SK-N-SH treated with all-trans-retinoic acid at 6 μM for 48 hours (cell line): ENCODE measurements around the gene METAP1D.

ENCODE experiments used
- ATAC-seq: fragments of 200-7000 bp; cut with Tn5 transposase; 3 replicates; pipeline ENCODE4 v1.9.1; 2020; ENCODE audit warnings: mild to moderate bottlenecking, moderate library complexity
- BACH2 ChIP-seq: fragments of 250-450 bp; sonication (Bioruptor Pico); IDR thresholded peaks from 2 replicates; pipeline ENCODE4 v1.9.0; 2021; ENCODE audit warnings: mild to moderate bottlenecking, borderline replicate concordance
- CSDC2 ChIP-seq: fragments of 250-450 bp; sonication (Bioruptor Pico); IDR thresholded peaks from 2 replicates; pipeline ENCODE4 v1.5.0; 2020; ENCODE audit warnings: mild to moderate bottlenecking, moderate library complexity
- ESRRG ChIP-seq: fragments of 250-450 bp; sonication (Bioruptor Pico); IDR thresholded peaks from 2 replicates; pipeline ENCODE4 v1.6.1; 2021; ENCODE audit warnings: mild to moderate bottlenecking
- GLIS3 ChIP-seq: fragments of 250-450 bp; sonication (Bioruptor Pico); IDR thresholded peaks from 2 replicates; pipeline ENCODE4 v1.5.0; 2020; ENCODE audit warnings: mild to moderate bottlenecking, moderate library complexity
- ISL1 ChIP-seq: fragments of 250-450 bp; sonication (Bioruptor Pico); IDR thresholded peaks from 2 replicates; pipeline ENCODE4 v2.1.2; 2022; ENCODE audit warnings: mild to moderate bottlenecking, moderate library complexity
- OSR1 ChIP-seq: fragments of 250-450 bp; sonication (Bioruptor Pico); IDR thresholded peaks from 2 replicates; pipeline ENCODE4 v1.8.0; 2022; ENCODE audit warnings: moderate library complexity, mild to moderate bottlenecking, inconsistent platforms
- PATZ1 ChIP-seq: fragments of 250-450 bp; sonication (Bioruptor Pico); IDR thresholded peaks from 2 replicates; pipeline ENCODE4 v1.8.0; 2020; ENCODE audit warnings: mild to moderate bottlenecking, moderate library complexity, borderline replicate concordance
- PPARA ChIP-seq: fragments of 250-450 bp; sonication (Bioruptor Pico); IDR thresholded peaks from 2 replicates; pipeline ENCODE4 v1.5.0; 2020; ENCODE audit warnings: mild to moderate bottlenecking, borderline replicate concordance
- RARB ChIP-seq: fragments of 250-450 bp; sonication (Bioruptor Pico); IDR thresholded peaks from 2 replicates; pipeline ENCODE4 v1.8.0; 2021; ENCODE audit warnings: mild to moderate bottlenecking, moderate library complexity
- SNAI2 ChIP-seq: fragments of 250-450 bp; sonication (Bioruptor Pico); IDR thresholded peaks from 2 replicates; pipeline ENCODE4 v1.5.0; 2020; ENCODE audit warnings: mild to moderate bottlenecking, moderate library complexity
- TCF4 ChIP-seq: fragments of 250-450 bp; sonication (Bioruptor Pico); IDR thresholded peaks from 2 replicates; pipeline ENCODE4 v1.8.0; 2021; ENCODE audit warnings: mild to moderate bottlenecking, moderate library complexity, borderline replicate concordance
- TOX ChIP-seq: fragments of 250-450 bp; sonication (Bioruptor Pico); IDR thresholded peaks from 2 replicates; pipeline ENCODE4 v1.8.0; 2021; ENCODE audit warnings: mild to moderate bottlenecking, moderate library complexity, borderline replicate concordance
- TSHZ2 ChIP-seq: fragments of 250-450 bp; sonication (Bioruptor Pico); IDR thresholded peaks from 2 replicates; pipeline ENCODE4 v1.5.0; 2020; ENCODE audit warnings: mild to moderate bottlenecking, moderate library complexity
- ZC3H10 ChIP-seq: fragments of 250-450 bp; sonication (Bioruptor Pico); IDR thresholded peaks from 2 replicates; pipeline ENCODE4 v1.5.1; 2021; ENCODE audit warnings: mild to moderate bottlenecking, moderate library complexity
- ZFP3 ChIP-seq: fragments of 250-450 bp; sonication (Bioruptor Pico); IDR thresholded peaks from 2 replicates; pipeline ENCODE4 v1.5.0; 2020; ENCODE audit warnings: mild to moderate bottlenecking, moderate library complexity
- ZNF565 ChIP-seq: fragments of 450-650 bp; formaldehyde crosslinking; conservative IDR thresholded peaks from 2 replicates; pipeline ENCODE4 v1.5.0; 2020; ENCODE audit warnings: low read depth, mild to moderate bottlenecking, moderate library complexity
- ZNF70 ChIP-seq: fragments of 450-650 bp; formaldehyde crosslinking; IDR thresholded peaks from 2 replicates; pipeline ENCODE4 v1.5.0; 2020; ENCODE audit warnings: mild to moderate bottlenecking, moderate library complexity
- ZNF8 ChIP-seq: fragments of 450-650 bp; formaldehyde crosslinking; IDR thresholded peaks from 2 replicates; pipeline ENCODE4 v1.5.0; 2020; ENCODE audit warnings: mild to moderate bottlenecking, moderate library complexity
- TF ChIP-seq, protein P1 (sequence below): fragments of 250-450 bp; sonication (Bioruptor Pico); IDR thresholded peaks from 2 replicates; pipeline ENCODE4 v1.5.1; 2020; ENCODE audit warnings: low read depth, mild to moderate bottlenecking, moderate library complexity
- TF ChIP-seq, protein P2 (sequence below): fragments of 250-450 bp; sonication (Bioruptor Pico); IDR thresholded peaks from 2 replicates; pipeline ENCODE4 v1.5.1; 2021; ENCODE audit warnings: mild to moderate bottlenecking, moderate library complexity
- TF ChIP-seq, protein P3 (sequence below): fragments of 250-450 bp; sonication (Bioruptor Pico); IDR thresholded peaks from 2 replicates; pipeline ENCODE4 v1.8.0; 2021; ENCODE audit warnings: low read depth, mild to moderate bottlenecking, moderate library complexity, borderline replicate concordance

METAP1D gene

DNA sequence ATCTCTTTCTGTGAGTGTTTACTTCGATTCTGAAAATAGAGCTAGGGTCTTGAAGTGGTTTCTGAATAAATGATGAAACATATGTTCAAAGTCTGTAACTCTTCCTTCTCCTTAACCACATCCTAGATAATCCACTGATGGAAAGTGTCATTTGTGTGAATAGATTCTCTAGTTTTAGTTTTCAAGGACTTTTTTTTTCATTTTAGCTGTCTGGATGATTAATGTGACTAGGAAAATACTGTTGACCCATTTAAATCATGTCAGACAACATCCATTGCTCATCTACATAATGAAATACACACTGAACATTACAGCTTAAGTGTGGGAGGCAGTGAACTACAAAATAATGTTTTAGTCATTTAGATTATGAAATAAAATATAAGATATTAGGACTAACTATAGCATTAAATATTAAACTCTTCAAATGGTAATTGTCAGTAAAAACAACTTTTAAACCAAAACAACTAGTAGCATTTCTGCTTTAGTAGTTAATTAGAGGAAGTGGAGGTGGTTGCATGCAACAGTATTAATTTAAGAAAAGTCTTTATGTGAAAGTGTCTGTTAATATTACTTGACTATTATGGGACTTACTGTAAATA is 46.4 kb downstream of the METAP1D start:
- ATAC-seq = no peak
- TF ChIP-seq, protein P1, sequence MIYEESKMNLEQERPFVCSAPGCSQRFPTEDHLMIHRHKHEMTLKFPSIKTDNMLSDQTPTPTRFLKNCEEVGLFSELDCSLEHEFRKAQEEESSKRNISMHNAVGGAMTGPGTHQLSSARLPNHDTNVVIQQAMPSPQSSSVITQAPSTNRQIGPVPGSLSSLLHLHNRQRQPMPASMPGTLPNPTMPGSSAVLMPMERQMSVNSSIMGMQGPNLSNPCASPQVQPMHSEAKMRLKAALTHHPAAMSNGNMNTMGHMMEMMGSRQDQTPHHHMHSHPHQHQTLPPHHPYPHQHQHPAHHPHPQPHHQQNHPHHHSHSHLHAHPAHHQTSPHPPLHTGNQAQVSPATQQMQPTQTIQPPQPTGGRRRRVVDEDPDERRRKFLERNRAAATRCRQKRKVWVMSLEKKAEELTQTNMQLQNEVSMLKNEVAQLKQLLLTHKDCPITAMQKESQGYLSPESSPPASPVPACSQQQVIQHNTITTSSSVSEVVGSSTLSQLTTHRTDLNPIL (CRISPR knock-in tag) = no peak
- TF ChIP-seq TCF4 (CRISPR knock-in tag) (no peak), ZNF565 (CRISPR knock-in tag) (no peak), TOX (no peak)

DNA sequence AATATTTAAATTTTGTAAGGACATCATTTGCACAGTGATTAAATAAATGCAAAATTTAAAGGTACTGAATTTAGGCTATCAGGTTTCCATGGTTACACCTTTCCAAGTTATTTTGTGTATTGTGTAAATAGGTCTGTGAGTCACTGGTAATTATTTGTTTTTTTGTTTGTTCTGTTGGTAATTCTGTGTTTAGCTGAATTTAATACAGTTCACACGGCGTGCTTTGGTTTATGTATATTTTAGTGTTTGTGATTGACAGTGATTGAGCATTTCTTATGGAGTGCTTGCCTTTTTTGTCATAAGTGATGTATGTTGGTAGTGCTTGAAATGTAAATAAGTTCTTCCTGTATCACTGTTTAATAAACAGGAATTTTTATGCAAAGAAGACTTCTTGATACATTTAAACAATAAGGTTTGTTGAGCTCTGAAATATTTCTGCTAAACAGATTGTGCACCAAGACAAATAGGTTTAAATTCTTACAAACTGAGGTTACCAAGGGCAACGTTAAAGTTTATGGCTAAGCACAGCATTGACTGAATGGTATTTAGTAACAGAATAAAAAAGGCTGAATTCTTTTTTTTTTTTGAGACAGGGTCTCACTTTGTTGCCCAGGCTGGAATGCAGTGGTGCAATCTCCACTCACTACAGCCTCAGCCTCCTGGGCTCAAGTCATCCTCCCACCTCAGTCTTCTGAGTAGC is 47.3 kb downstream of the METAP1D start:
- TF ChIP-seq PATZ1 (CRISPR knock-in tag) (no peak), TSHZ2 (CRISPR knock-in tag) (no peak), GLIS3 (CRISPR knock-in tag) (no peak), ZNF70 (CRISPR knock-in tag) (no peak), CSDC2 (CRISPR knock-in tag) (no peak), OSR1 (CRISPR knock-in tag) (no peak), ESRRG (CRISPR knock-in tag) (no peak), RARB (CRISPR knock-in tag) (no peak), ZNF8 (CRISPR knock-in tag) (no peak), PPARA (CRISPR knock-in tag) (no peak), SNAI2 (CRISPR knock-in tag) (no peak), BACH2 (no peak), ZNF565 (CRISPR knock-in tag) (no peak), TOX (no peak), ZFP3 (CRISPR knock-in tag) (no peak), ZC3H10 (CRISPR knock-in tag) (no peak), ISL1 (CRISPR knock-in tag) (no peak)
- TF ChIP-seq, protein P1 (CRISPR knock-in tag) = no peak
- TF ChIP-seq, protein P2, sequence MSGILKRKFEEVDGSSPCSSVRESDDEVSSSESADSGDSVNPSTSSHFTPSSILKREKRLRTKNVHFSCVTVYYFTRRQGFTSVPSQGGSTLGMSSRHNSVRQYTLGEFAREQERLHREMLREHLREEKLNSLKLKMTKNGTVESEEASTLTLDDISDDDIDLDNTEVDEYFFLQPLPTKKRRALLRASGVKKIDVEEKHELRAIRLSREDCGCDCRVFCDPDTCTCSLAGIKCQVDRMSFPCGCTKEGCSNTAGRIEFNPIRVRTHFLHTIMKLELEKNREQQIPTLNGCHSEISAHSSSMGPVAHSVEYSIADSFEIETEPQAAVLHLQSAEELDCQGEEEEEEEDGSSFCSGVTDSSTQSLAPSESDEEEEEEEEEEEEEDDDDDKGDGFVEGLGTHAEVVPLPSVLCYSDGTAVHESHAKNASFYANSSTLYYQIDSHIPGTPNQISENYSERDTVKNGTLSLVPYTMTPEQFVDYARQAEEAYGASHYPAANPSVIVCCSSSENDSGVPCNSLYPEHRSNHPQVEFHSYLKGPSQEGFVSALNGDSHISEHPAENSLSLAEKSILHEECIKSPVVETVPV = no peak
- TF ChIP-seq, protein P3, sequence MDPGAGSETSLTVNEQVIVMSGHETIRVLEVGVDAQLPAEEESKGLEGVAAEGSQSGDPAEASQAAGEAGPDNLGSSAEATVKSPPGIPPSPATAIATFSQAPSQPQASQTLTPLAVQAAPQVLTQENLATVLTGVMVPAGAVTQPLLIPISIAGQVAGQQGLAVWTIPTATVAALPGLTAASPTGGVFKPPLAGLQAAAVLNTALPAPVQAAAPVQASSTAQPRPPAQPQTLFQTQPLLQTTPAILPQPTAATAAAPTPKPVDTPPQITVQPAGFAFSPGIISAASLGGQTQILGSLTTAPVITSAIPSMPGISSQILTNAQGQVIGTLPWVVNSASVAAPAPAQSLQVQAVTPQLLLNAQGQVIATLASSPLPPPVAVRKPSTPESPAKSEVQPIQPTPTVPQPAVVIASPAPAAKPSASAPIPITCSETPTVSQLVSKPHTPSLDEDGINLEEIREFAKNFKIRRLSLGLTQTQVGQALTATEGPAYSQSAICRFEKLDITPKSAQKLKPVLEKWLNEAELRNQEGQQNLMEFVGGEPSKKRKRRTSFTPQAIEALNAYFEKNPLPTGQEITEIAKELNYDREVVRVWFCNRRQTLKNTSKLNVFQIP (CRISPR knock-in tag) = no peak

More for the DNA sequence above, 47.3 kb downstream of the METAP1D start:
- ATAC-seq = no peak
